ENCODE measurements around the gene APLF. TPM values are rescaled to one million over a fixed set of nuclear protein-coding genes. Genes with fewer than 3 reads are reported as not detected.

APLF gene
- total RNA-seq, 1 donor from 2014 or later = 6.2 TPM

GRCh38 chr2:68466361-68466777, 1.0 kb upstream of the APLF start:
- H3K27ac Mint-ChIP-seq = peak overlapping the region; percentile 97
- H3K4me3 Mint-ChIP-seq = peak overlapping the region; percentile 98
- no peaks in the 10 kb centered on the region for H3K27me3 Mint-ChIP-seq
- H3K9me3 Mint-ChIP-seq = no peaks in the 10 kb centered on the region
- H3K4me1 Mint-ChIP-seq (ENCODE audit: unreplicated experiment) = peaks cover 13% of the 10 kb centered on the region
- no peak for TF ChIP-seq CTCF (conservative IDR thresholded peaks at IDR 0.05)
- H3K36me3 Mint-ChIP-seq = no peaks in the 10 kb centered on the region
- no peak for DNase-seq (ENCODE audit: extremely low spot score, unreplicated experiment)

GRCh38 chr2:68466778-68467076, 658 bp upstream of the APLF start:
- no peaks in the 10 kb centered on the region for H3K36me3 Mint-ChIP-seq
- no peak for DNase-seq (ENCODE audit: extremely low spot score, unreplicated experiment)
- H3K9me3 Mint-ChIP-seq = no peaks in the 10 kb centered on the region
- TF ChIP-seq CTCF (conservative IDR thresholded peaks at IDR 0.05) = no peak
- no peaks in the 10 kb centered on the region for H3K27me3 Mint-ChIP-seq
- peaks cover 13% of the 10 kb centered on the region for H3K4me1 Mint-ChIP-seq (ENCODE audit: unreplicated experiment)
- peak overlapping the region; percentile 98 for H3K4me3 Mint-ChIP-seq
- H3K27ac Mint-ChIP-seq = peak overlapping the region; percentile 97

GRCh38 chr2:68468801-68469200, 1.4 kb downstream of the APLF start:
- TF ChIP-seq CTCF (conservative IDR thresholded peaks at IDR 0.05) = no peak
- H3K4me3 Mint-ChIP-seq = peak overlapping the region; percentile 98
- no peaks in the 10 kb centered on the region for H3K36me3 Mint-ChIP-seq
- H3K9me3 Mint-ChIP-seq = no peaks in the 10 kb centered on the region
- H3K27me3 Mint-ChIP-seq = no peaks in the 10 kb centered on the region
- peaks cover 13% of the 10 kb centered on the region for H3K4me1 Mint-ChIP-seq (ENCODE audit: unreplicated experiment)
- H3K27ac Mint-ChIP-seq = peak overlapping the region; percentile 16
- no peak for DNase-seq (ENCODE audit: extremely low spot score, unreplicated experiment)

- TF ChIP-seq CTCF (conservative IDR thresholded peaks at IDR 0.05) = no peak
- Mint-ChIP-seq H3K27ac (no peak overlapping the region), H3K4me3 (no peak overlapping the region), H3K9me3 (no peaks in the 10 kb centered on the region), H3K4me1 (ENCODE audit: unreplicated experiment) (peaks cover 9% of the 10 kb centered on the region), H3K27me3 (no peaks in the 10 kb centered on the region), H3K36me3 (no peaks in the 10 kb centered on the region)
- DNase-seq (ENCODE audit: extremely low spot score, unreplicated experiment) = no peak
Measured at GRCh38 chr2:68469935-68470334, 2.5 kb downstream of the APLF start.

GRCh38 chr2:68471385-68471784, 4.0 kb downstream of the APLF start:
- no peaks in the 10 kb centered on the region for H3K36me3 Mint-ChIP-seq
- peaks cover 4% of the 10 kb centered on the region for H3K4me1 Mint-ChIP-seq (ENCODE audit: unreplicated experiment)
- no peak overlapping the region for H3K27ac Mint-ChIP-seq
- no peak for DNase-seq (ENCODE audit: extremely low spot score, unreplicated experiment)
- no peaks in the 10 kb centered on the region for H3K9me3 Mint-ChIP-seq
- TF ChIP-seq CTCF (conservative IDR thresholded peaks at IDR 0.05) = no peak
- no peak overlapping the region for H3K4me3 Mint-ChIP-seq
- H3K27me3 Mint-ChIP-seq = no peaks in the 10 kb centered on the region

- H3K9me3 Mint-ChIP-seq = no peaks in the 10 kb centered on the region
- no peaks in the 10 kb centered on the region for H3K36me3 Mint-ChIP-seq
- H3K4me1 Mint-ChIP-seq (ENCODE audit: unreplicated experiment) = peaks cover 4% of the 10 kb centered on the region
- no peak for TF ChIP-seq CTCF (conservative IDR thresholded peaks at IDR 0.05)
- H3K27ac Mint-ChIP-seq = no peak overlapping the region
- H3K27me3 Mint-ChIP-seq = no peaks in the 10 kb centered on the region
- no peak for DNase-seq (ENCODE audit: extremely low spot score, unreplicated experiment)
- H3K4me3 Mint-ChIP-seq = no peak overlapping the region
Measured at GRCh38 chr2:68472796-68473414, 5.5 kb downstream of the APLF start.

Data from type B pancreatic cell (in vitro differentiated cells).